Measurements from ENCODE around the gene NRXN3. TPM values are rescaled to one million over a fixed set of nuclear protein-coding genes. Genes with fewer than 3 reads are reported as not detected.

The NRXN3 gene
- total RNA-seq, 2 donors from 2014 or later, result 1.3 to 2.3 TPM

- ATAC-seq, result no peak
- DNase-seq, result no peak
- intact Hi-C loops (cut with DNase I), result no loop called here
- TF ChIP-seq POLR2A (IDR thresholded peaks at IDR 0.05), result no peak
- no peak for TF ChIP-seq CTCF (IDR thresholded peaks at IDR 0.05)
- H3K27me3 ChIP-seq, result no peaks in the 10 kb centered on the region
- no peaks in the 10 kb centered on the region for H3K4me1 ChIP-seq
- 78 to 82% methylated on average over 4 of the region's 4 CpGs for WGBS, 2 donors
- H3K4me3 ChIP-seq, result no peak overlapping the region
- no peak overlapping the region for H3K27ac ChIP-seq
- no peaks in the 10 kb centered on the region for H3K36me3 ChIP-seq (replicated peaks in 1 of 2; ENCODE audit: insufficient read depth in 1 of 2, low read depth in 2 of 2)
- H3K9me3 ChIP-seq, result no peaks in the 10 kb centered on the region
Observed at GRCh38 chr14:79265366-79265946, 1095.3 kb downstream of the NRXN3 start.

DNA sequence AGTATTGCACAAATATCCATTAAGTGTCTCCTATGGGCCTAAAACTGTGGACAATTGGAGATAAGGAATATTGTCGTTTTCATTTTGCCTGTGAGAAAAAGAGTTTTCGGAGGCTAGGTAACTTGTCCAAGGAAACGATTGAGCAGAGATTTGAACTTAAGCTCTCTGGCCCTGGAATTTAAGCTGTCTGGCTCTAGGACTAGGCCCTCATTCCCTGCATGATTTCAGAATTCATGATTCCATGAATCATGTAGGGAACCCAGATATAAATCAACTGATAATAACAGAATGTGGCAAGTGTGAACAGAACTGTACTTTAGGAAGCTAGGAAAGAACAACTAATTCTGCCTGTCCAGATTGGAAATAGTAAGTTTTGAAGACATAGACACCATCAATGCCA, 1100.2 kb downstream of the NRXN3 start:
- no peaks in the 10 kb centered on the region for H3K4me1 ChIP-seq
- WGBS, 2 donors, result 79 to 85% methylated on average over 3 of the region's 3 CpGs

DNA sequence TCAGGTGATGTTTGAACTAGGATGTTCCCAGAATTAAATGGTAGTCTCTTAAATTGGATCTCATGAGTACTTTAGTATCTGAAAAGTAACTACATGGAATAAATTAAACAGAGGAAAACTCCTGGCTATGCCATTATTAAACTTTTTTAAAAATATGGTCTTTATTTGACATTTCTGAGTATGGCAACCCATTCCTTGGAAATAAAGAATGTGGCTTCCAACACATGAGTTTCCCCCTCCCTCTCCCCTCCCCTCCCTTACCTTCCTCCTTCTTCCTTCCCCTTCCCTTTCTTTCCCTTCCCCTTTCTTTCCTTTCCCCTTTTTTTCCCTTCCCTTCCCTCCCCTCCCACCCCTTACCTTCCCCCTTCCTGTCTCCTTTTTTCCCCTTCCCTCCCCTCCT, 1100.9 kb downstream of the NRXN3 start:
- intact Hi-C loops (cut with DNase I), result no loop called here
- DNase-seq, result no peak
- H3K36me3 ChIP-seq (replicated peaks in 1 of 2; ENCODE audit: insufficient read depth in 1 of 2, low read depth in 2 of 2), result no peaks in the 10 kb centered on the region

More for the DNA sequence above, 1100.2 kb downstream of the NRXN3 start:
- Histone ChIP-seq H3K9me3 (no peaks in the 10 kb centered on the region), H3K4me3 (no peak overlapping the region), H3K36me3 (replicated peaks in 1 of 2; ENCODE audit: insufficient read depth in 1 of 2, low read depth in 2 of 2) (no peaks in the 10 kb centered on the region), H3K27me3 (no peaks in the 10 kb centered on the region), H3K27ac (no peak overlapping the region)
- intact Hi-C loops (cut with DNase I), result no loop called here
- DNase-seq (no peak), ATAC-seq (no peak)
- TF ChIP-seq CTCF (IDR thresholded peaks at IDR 0.05), result no peak
- TF ChIP-seq POLR2A (IDR thresholded peaks at IDR 0.05), result no peak

DNA sequence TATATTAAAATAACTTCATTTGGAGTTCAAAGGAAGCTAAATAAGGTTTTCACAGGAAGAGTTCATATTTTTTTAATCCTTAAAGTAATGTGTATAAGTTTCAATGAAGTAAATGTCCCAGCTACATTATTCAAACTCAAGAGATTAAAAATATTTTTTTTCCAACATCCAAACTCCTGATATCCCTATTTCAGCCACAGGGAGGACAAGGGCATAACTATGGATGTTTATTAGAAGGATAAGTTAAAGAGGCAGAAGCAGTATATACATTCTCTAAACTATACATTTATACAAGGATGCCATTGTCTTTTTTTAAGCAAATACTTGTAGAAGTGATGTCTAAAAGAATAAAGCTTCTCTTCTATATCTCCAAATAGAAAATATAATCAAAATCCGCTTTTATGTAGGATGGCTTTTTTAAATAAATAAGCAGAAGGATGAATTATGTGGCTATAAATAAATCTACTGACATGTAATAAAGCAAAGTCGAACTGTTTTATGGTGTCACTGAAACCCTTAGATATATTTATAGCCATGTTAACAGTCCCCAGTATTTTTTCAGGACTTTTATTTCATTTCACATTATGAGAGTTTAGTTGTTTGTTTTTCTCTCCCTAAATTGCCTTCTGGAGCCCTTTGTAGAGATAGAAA, 1104.6 kb downstream of the NRXN3 start:
- no peak for DNase-seq
- no peak for ATAC-seq
- no peak overlapping the region for H3K27ac ChIP-seq
- no peaks in the 10 kb centered on the region for H3K27me3 ChIP-seq
- TF ChIP-seq CTCF (IDR thresholded peaks at IDR 0.05) (no peak), POLR2A (IDR thresholded peaks at IDR 0.05) (no peak)
- no peak overlapping the region for H3K4me3 ChIP-seq
- intact Hi-C loops (cut with DNase I), result no loop called here
- no peaks in the 10 kb centered on the region for H3K9me3 ChIP-seq
- H3K4me1 ChIP-seq, result peaks cover 7% of the 10 kb centered on the region
- no peaks in the 10 kb centered on the region for H3K36me3 ChIP-seq (replicated peaks in 1 of 2; ENCODE audit: insufficient read depth in 1 of 2, low read depth in 2 of 2)
- 40 to 54% methylated on average over 2 of the region's 2 CpGs for WGBS, 2 donors

More for the DNA sequence above, 1100.9 kb downstream of the NRXN3 start:
- ATAC-seq, result no peak
- Histone ChIP-seq H3K4me1 (no peaks in the 10 kb centered on the region), H3K27me3 (no peaks in the 10 kb centered on the region), H3K4me3 (no peak overlapping the region), H3K9me3 (no peaks in the 10 kb centered on the region), H3K27ac (no peak overlapping the region)
- TF ChIP-seq POLR2A (IDR thresholded peaks at IDR 0.05) (no peak), CTCF (IDR thresholded peaks at IDR 0.05) (no peak)

GRCh38 chr14:79275292-79275655, 1105.1 kb downstream of the NRXN3 start:
- TF ChIP-seq CTCF (IDR thresholded peaks at IDR 0.05) (no peak), POLR2A (IDR thresholded peaks at IDR 0.05) (no peak)
- Histone ChIP-seq H3K36me3 (replicated peaks in 1 of 2; ENCODE audit: insufficient read depth in 1 of 2, low read depth in 2 of 2) (no peaks in the 10 kb centered on the region), H3K4me1 (peaks cover 12% of the 10 kb centered on the region), H3K27ac (no peak overlapping the region), H3K27me3 (no peaks in the 10 kb centered on the region), H3K4me3 (no peak overlapping the region), H3K9me3 (no peaks in the 10 kb centered on the region)
- DNase-seq, result no peak
- ATAC-seq, result no peak
- intact Hi-C loops (cut with DNase I), result no loop called here
- WGBS, 2 donors, result 81 to 86% methylated on average over 4 of the region's 4 CpGs

Measured in body of pancreas (tissue), 4 donors.